GDM1 (cell line): ENCODE measurements around the gene EI24.

Experiments used
- DNase-seq: peaks from one replicate; lab custom pipeline; 2025; lab: John Stamatoyannopoulos, UW

Gene EI24

DNA sequence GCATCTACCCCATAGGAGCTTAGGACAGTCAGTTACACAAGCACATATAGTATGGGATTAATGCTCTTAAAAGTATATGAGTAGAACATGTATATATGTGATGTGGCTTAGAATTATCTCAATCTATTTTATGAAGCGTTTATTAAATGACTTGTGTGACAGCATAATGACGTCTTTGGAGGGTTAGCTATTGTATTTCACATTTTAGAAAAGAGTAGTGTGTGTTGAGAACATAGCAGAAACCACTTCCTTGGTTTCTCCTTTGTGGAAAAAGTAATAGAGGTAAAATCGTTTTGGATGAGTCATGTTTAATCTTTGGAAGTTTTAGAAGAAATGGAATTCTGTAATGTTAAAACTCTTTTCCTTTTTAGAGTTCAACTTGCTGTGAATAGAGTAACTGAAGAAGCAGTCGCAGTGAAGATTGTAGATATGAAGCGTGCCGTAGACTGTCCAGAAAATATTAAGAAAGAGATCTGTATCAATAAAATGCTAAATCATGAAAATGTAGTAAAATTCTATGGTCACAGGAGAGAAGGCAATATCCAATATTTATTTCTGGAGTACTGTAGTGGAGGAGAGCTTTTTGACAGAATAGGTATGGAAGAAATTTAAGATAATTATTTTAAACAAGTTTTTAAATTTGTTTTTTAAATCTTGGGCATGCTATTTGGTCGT is 58.1 kb downstream of the EI24 start:
- DNase-seq, result no peak
